ENCODE data around the gene SLC34A3.
"Not testable (repeated sequence)": the region's sequence is repeated elsewhere in the genome, so short reads cannot be mapped to it uniquely, and the experiment has no call there.

Gene SLC34A3

DNA sequence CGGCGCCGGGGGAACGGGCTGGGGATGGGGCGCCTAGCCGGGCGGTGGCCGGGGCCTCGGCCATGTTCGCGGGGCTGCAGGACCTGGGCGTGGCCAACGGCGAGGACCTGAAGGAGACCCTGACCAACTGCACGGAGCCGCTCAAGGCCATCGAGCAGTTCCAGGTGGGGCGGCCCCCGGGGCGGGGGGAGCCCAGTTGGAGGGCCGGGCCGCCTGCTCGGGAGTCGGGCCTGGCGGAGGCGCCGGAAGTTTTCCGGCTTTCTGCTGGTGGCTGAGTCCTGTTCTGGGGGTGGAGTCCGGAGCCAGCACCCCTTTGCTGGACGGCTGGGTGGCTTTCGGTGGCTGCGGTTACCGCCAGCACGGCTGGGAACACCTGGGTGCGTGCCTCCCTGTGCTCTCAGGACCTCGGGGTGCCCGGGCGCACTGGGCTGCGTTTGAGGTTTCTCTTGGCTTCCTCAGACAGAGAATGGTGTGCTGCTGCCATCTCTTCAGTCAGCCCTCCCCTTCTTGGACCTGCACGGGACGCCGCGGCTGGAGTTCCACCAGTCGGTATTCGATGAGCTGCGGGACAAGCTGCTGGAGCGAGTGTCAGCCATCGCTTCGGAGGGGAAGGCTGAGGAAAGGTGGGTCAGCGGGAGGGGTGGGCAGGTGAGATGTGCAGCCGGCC, 24.9 kb downstream of the SLC34A3 start:
- DNase-seq (ENCODE audit: low read depth in 2 of 2) = no peak

DNA sequence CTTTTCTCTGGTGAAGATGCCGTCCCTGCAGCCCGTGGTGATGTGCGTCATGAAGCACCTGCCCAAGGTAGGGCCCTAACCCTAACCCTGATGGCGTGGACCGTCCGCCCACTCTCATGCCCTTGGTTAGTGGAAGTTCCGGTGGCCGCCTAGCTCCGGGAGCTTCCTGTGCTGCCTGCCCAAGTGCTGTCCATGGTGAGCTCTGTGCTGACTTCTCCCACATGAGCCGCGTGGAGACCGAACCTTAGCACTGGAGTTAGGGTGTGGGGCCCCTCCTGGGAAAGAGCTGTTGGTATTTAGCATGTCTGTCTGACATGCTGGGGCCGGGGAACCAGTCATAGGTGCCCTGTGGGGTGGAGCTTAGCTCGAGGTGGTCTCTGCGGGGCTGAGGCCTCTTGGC, 25.7 kb downstream of the SLC34A3 start:
- DNase-seq (ENCODE audit: low read depth in 2 of 2) = no peak

DNA sequence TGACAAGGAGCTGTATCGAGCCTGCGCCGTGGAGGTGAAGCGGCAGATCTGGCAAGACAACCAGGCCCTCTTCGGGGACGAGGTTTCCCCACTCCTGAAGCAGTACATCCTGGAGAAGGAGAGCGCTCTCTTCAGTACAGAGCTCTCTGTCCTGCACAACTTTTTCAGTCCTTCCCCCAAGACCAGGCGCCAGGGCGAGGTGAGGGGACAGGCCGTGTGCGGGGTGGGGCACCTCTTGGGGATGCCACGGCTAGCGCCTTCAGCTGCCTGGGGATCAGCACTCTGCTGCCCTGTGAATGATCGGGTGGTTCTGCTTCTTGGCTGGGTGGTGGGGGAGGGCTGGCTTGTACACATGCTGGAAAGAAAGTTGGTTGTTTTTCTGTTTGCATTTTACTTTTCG, 26.2 kb downstream of the SLC34A3 start:
- no peak for DNase-seq (ENCODE audit: low read depth in 2 of 2)

DNA sequence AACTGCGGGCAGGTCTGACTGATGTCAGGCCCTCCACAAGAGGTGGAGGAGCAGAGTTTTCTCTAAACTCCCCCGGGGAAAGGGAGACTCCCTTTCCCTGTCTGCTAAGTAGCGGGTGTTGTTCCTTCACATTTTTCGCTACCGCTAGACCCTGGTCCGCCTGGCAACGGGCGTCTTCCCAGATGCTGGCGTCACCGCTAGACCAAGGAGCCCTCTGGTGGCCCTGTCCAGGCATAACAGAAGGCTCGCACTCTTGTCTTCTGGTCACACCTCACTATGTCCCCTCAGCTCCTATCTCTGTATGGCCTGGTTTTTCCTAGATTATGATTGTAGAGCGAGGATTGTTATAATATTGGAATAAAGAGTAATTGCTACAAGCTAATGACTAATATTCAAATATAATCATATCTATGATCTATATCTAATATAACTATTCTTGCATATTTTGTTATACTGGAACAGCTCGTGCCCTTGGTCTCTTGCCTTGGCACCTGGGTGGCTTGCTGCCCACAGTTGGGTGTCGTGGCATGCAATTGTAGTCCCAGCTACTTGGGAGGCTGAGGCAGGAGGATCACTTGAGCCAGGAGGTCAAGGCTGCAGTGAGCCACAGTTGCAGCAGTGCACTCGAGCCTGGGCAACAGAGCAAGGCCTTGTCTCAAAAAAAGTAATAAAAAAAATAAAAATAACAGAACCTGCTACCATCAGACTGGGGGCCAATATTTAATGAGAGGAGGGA, 31.6 kb downstream of the SLC34A3 start:
- not testable (repeated sequence) for DNase-seq (ENCODE audit: low read depth in 2 of 2)

DNA sequence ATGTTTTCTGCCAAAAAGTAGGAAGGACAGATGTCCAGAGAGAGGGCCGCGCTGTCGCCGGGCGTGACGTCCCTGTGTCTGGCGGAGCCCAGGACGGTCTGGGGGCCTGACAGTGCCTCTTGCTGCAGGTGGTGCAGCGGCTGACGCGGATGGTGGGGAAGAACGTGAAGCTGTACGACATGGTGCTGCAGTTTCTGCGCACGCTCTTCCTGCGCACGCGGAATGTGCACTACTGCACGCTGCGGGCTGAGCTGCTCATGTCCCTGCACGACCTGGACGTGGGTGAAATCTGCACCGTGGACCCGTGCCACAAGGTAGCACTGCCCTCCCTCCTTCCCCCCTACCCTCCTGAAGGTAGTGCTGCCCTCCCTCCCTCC, 32.2 kb downstream of the SLC34A3 start:
- no peak for DNase-seq (ENCODE audit: low read depth in 2 of 2)

DNA sequence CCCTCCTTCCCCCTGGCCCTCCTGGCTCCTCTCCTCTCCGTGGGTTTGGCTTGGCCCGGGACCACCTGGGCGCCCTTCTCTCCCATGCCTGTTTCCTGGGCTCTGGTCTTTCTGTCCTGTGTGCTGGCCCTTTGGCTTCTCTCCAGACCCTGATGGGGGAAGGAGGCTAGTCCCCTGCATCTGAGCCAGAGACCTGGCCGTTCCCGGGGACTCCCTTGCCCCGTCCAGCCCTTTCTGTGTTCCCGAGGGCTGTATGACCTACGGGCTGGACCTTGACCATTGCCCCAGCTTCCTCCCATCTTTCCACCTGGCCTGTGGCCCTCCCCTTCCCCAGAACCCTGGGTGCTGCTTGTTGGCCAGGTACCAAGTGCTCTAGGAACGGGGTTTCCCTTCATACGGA, 32.8 kb downstream of the SLC34A3 start:
- DNase-seq (ENCODE audit: low read depth in 2 of 2) = no peak

DNA sequence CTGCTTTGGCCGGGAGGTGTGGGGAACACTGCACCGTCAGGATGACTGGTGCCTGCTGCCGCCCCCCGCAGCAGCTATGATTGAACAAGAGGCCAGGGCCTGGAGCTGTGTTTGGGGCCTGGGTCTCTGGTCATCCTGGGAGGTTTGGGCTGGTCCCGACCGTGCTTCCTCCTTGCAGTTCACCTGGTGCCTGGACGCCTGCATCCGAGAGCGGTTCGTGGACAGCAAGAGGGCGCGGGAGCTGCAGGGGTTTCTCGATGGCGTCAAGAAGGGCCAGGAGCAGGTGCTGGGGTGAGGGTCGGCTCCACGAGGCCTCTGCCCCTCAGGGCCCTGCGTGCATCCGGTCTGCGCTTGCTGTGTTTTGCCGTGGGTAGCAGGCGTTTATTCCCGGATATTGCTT, 33.4 kb downstream of the SLC34A3 start:
- no peak for DNase-seq (ENCODE audit: low read depth in 2 of 2)

DNA sequence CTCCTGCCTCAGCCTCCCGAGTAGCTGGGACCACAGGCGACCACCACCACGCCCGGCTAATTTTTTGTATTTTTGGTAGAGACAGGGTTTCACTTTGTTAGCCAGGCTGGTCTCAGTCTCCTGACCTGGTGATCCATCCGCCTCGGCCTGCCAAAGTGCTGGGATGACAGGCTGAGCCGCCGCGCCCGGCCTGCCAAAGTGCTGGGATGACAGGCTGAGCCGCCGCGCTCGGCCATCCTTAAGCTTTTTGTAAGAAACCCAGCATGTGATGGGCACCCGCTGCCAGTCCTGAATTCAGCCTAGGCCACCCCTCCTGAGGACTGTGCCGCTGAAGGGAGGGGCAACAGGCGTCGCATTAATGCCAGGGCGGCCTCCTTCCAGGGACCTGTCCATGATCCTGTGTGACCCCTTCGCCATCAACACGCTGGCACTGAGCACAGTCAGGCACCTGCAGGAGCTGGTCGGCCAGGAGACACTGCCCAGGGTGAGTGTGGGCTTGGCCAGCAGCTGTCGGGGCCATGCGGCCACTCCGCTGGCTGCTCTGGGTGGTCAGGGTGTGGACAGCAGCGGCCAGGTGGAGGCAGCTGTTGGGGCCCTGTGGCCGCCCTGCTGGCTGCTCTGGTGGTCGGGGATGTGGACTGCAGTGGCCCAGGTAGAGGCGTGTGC, 34.9 kb downstream of the SLC34A3 start:
- no peak for DNase-seq (ENCODE audit: low read depth in 2 of 2)

DNA sequence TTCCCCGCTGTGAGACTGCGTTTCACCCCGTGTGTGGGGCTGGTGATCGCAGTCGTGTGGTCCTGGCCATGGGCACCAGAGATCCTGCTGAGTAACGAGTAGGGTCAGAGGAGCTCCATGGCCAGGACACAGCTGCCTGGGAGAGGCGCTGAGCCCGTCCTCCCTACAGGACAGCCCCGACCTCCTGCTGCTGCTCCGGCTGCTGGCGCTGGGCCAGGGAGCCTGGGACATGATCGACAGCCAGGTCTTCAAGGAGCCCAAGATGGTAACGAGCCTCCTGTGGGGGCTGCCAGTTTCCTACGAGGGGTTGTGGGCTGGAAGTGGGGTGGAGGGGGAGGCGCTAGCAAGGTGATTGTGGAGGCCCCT, 35.4 kb downstream of the SLC34A3 start:
- no peak for DNase-seq (ENCODE audit: low read depth in 2 of 2)

DNA sequence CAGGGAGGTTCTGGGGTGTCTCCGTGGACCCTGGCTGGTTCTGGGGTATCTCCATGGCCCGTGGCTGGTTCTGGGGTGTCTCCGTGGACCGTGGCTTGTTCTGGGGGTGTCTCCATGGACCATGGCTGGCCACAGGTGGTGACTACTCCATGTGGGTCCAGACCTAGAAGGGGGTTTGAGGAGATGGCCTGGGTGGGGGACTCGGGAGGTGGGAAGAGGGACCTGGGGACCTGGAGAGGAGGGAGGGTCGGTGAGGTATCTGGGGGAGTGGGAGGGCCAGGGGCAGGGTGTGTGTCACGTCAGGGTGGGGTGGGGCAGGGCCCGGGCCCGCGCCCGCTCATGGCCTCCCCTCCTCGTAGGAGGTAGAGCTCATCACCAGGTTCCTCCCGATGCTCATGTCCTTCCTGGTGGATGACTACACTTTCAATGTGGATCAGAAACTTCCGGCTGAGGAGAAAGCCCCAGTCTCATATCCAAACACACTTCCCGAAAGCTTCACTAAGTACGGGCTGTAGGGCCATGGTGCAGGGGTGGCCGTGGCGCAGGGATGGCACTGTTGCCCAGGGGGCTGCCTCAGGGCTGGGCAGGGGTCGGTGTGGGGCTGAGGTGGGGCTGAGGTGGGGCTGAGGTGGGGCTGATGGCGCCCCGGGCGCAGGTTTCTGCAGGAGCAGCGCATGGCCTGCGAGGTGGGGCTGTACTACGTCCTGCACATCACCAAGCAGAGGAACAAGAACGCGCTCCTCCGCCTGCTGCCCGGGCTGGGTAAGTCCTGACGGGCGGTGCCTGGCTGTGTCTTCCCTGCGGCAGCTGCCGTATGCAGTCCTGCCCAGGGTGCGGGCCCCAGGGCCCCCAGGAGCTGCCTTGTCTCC, 36.1 kb downstream of the SLC34A3 start:
- DNase-seq (ENCODE audit: low read depth in 2 of 2) = no peak

DNA sequence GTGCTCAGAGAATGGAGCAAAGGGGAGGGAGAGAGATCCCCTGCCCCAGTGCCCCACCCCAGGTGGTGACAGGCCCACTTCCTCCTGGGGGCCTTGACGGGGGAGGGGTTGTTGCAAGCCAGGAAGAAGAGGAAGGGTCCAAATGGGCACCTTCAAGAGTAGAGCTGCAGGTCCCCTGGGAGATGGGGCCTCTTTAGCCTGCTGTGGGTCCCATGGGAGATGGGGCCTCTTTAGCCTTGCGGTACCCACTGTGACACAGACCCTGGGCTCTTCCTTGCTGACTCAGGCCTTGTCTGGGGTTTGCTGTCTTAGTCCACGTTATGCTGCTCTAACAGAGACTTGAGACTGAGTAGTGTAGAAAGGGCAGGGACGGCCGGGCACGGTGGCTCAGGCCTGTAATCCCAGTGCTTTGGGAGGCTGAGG, 37.2 kb downstream of the SLC34A3 start:
- no peak for DNase-seq (ENCODE audit: low read depth in 2 of 2)

DNA sequence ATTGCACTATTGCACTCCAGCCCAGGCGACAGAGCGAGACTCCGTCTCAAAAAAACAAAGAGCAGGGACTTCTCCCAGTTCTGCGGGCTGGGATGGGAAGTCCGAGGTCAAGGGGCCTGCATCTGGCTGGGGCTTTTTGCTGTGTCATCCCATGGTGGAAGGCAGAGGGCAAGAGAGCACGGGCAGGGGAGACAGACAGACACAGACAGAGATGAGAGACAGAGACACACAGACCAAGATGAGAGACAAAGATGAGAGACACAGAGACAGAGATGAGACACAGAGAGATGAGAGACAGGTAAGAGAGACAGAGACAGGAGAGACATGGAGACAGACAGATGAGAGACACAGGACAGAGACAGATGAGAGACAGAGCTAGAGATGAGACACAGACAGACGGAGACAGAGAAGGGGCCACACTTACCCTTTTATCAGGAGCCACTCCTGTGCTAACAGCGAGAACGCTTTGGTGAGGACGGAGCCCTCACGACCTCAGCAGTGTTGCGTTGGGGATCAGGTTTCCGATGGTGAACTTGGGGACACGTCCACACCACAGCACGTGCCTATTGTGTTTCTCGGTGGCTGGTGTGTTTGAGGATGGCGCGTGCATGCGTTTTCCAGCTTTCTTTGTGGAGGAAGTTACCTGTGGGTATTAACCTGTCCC, 38.0 kb downstream of the SLC34A3 start:
- no peak for DNase-seq (ENCODE audit: low read depth in 2 of 2)

DNA sequence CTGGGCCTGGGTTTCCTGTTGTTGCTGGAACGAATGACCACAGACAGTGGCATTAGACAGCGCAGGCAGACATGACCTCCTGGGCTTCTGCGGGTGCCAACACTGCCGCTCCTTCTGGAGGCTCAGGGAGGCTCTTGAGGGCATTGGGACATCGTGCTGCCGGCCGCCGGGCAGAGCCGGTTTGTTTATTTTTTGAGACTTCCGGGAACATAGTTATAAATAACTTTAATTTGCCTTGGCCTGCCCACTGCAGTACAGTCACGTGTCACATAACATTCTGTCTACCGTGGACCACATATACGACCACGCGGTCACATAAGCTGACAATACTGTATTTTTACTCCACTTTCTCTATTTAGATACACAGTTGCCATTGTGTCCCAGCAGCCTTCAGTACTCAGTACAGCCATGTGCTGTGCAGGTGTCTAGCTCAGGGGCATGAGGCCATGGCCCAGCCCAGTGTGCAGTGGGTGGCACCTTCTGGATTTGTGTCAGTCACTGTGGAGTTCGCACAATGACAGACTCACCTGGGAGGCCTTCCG, 38.6 kb downstream of the SLC34A3 start:
- DNase-seq (ENCODE audit: low read depth in 2 of 2) = no peak

DNA sequence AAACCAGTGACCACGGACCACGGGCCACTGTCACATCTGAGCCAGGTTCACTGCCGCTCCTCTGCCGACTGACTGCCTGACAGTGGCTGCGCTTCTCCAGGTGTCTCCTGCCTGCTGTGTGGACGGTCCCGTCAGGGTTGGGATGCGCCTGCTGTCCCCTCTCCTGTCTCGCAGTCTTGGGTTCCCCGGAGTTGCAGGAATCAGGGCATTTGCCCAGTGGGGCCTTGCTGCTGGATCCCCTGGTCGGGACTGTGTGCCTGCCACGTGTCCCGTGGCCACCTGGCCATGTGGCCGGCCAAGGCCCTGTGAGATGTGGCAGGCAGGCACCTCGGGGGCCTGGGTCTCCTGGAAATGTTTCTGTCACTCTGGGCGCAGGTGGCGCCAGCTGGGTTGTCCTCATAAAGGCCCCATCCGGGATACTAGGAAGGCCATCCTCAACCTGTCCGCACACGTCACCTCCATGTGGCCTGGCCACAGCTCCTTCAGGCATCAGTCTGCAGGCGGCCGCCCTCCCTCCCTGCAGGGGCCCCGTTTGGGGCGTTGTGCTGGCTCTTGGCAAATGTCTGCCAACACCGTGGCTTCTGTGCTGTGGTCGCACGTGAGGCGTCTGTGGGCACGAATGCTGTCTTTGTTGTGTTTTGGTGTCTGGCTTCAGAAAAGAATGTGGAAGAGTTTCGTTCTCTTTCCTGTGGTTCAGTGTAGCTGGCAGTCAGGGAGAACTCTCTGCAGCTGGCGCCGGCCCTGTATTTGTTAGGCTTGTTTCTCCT, 40.4 kb downstream of the SLC34A3 start:
- no peak for DNase-seq (ENCODE audit: low read depth in 2 of 2)

DNA sequence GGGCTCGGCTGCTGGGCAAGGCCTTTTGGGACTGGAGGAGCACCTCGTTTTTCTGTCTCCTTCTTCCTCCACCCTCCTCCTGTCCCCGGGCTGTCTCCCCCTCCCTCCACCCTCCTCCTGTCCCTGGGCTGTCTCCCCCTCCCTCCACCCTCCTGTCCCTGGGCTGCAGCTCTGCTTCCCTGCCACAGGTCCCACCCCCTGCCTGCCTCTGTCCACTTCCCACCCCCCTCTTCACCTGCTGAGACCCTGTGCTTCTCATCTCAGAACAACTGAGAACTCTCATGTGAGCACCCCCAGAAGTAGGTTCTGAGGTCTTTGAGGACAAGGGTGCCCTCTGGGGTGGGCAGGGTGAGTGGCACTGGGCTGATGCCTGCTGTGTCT, 41.0 kb downstream of the SLC34A3 start:
- DNase-seq (ENCODE audit: low read depth in 2 of 2) = no peak

DNA sequence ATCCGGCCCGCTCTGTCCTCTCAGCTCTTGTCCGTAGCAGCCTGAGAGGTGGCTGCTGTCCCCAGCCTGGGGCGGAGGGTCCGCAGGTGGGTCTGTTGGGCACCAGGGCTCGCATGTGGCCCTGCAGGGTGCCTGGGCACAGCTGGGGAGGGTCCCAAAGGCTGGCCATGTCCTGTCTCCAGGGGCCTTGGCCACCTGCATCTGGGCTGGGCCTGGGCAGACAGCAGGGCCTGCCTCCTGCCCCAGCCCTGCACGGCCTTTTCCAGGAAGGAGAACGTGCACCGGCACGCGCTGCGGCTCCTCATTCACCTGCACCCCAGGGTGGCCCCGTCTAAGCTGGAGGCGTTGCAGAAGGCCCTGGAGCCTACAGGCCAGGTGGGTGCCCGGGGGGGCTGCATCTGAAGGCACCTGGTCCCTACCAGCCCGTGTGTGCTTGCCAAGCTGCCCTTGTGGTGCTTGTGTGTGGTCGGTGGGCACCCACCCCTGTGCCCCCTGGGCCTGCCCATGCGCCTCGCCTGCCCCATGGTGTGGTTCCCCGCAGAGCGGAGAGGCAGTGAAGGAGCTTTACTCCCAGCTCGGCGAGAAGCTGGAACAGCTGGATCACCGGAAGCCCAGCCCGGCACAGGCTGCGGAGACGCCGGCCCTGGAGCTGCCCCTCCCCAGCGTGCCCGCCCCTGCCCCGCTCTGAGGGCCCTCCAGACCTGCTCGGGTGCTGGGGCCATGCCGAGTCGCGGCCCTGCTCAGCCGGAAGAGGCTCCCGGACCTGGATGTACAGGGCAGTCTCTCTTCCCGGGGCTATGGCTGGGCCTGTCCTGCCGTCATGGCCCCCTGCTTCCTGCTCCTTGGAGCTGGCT, 41.8 kb downstream of the SLC34A3 start:
- no peak for DNase-seq (ENCODE audit: low read depth in 2 of 2)

DNA sequence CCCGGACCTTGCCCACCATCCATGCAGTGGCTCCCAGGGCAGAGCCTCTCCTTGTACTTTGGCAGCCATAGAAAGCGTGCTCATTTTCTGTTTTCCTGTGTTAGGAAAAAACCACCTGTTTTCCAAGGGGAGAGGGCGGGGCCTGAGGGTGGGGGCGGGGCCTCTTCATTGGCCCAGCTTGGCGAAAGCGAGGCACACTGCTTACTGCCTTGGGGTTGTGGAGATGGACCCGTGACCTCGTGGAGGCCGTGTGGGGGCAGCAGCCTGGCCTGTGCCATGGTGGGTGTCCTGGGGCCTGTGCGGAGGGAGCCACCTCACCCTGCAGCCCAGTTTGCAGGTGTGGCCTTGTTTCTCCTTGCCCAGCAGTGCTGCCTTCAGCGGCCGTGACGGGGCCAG, 42.4 kb downstream of the SLC34A3 start:
- no peak for DNase-seq (ENCODE audit: low read depth in 2 of 2)

DNA sequence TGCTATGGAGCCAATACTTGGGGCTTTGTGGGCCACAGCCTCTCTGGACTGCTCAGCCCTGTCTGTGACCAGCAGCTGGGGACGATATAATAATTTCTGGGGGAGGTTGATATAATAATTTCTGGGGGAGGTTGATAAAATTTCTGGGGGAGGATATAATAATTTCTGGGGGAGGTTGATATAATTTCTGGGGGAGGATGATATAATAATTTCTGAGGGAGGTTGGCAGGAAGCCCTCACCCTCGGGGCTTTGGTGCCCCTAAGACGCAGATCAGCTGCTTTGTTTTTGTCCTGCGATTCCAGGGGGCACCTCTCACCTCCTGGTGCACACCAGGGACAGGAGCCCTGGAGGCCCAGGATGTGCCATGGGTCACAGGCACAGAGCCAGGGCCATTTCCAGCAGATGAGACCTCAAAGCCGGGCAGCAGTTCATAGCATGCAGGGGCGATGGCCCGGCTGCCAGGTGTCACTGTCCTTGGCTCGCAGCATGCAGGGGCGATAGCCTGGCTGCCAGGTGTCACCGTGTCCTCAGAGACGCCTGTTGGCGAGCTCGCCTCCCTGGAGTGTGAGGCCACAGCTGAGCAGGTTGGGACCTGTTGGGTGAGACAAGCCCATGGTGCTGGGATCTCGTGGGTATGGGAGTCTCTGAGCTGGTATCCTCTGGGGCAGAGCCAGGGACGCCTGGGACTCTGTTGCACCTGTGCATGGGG, 43.1 kb downstream of the SLC34A3 start:
- DNase-seq (ENCODE audit: low read depth in 2 of 2) = no peak

DNA sequence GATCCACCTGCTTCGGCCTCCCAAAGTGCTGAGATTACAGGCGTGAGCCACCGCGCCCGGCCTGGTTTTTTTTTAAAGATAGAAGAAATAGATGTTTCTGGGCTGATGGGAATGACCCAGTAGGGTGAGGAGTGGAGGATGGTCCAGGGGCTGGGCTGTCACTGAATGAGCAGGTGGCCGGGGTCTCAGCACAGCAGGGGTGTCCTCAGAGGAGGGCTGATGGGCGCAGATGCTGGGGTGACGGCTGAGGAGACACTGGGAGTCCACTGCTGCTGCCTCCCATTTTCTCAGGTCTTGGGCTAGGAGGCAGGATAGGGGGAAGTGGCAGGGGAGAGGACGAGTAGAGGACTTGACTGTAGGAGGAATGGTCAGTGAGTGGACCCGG, 44.5 kb downstream of the SLC34A3 start:
- DNase-seq (ENCODE audit: low read depth in 2 of 2) = no peak
